Retinal pigment epithelial cell (primary cell): Measurements from ENCODE around the gene SGMS1.

Experiments used
- DNase-seq: peaks from one replicate; pipeline ENCODE4 v3.0.0-alpha.2; 2010; ENCODE audit warnings: low read depth
- H3K4me3 ChIP-seq: 2 replicates; pipeline ENCODE4 v1.5.1; 2011; ENCODE audit warnings: mild to moderate bottlenecking, low read length, control low read depth, moderate library complexity
- TF ChIP-seq, protein P1 (sequence below): conservative IDR thresholded peaks from 2 replicates; pipeline ENCODE4 v1.5.1; 2011; ENCODE audit warnings: low read depth, low read length, control low read depth, inconsistent platforms

SGMS1 gene

DNA sequence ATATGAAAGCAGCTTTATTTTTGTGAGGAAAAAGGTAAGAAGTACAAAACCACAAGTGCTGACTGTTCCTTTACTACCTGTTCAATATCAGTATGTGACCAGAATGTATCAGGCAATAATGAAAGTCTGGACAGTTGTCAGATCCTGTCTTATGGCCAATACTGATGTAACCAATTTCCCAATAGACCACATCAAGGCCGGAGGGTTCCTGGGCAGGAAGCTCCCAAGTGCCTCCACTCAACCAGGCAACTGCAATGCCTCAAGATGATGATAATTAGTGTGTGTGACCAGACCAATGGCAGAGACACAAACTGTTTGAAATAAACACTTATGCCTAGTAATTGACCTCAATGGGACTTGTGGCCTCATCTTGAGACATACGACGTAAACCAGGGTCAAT, 223.1 kb downstream of the SGMS1 start:
- no peak overlapping the region for H3K4me3 ChIP-seq
- DNase-seq = no peak
- TF ChIP-seq, protein P1, sequence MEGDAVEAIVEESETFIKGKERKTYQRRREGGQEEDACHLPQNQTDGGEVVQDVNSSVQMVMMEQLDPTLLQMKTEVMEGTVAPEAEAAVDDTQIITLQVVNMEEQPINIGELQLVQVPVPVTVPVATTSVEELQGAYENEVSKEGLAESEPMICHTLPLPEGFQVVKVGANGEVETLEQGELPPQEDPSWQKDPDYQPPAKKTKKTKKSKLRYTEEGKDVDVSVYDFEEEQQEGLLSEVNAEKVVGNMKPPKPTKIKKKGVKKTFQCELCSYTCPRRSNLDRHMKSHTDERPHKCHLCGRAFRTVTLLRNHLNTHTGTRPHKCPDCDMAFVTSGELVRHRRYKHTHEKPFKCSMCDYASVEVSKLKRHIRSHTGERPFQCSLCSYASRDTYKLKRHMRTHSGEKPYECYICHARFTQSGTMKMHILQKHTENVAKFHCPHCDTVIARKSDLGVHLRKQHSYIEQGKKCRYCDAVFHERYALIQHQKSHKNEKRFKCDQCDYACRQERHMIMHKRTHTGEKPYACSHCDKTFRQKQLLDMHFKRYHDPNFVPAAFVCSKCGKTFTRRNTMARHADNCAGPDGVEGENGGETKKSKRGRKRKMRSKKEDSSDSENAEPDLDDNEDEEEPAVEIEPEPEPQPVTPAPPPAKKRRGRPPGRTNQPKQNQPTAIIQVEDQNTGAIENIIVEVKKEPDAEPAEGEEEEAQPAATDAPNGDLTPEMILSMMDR = no peak

DNA sequence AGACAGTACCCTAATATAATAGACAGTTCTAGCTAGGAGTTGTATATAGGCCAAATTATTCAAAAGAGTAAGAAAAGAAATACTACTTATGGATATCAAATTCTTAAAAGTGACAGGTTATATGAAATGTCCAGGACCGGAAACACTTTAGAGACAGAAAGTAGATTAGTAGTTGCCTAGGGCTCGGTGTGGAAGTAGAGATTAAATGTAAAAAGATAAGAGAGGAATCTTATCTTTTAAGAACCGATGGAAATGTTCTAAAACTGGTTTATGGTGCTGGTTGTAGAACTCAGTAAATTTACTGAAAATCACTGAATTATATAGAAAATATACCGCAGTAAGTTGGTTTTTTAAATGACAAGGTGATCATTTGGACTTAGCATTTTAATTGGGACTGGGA, 224.9 kb downstream of the SGMS1 start:
- DNase-seq = no peak
- TF ChIP-seq, protein P1 = no peak
- no peak overlapping the region for H3K4me3 ChIP-seq

DNA sequence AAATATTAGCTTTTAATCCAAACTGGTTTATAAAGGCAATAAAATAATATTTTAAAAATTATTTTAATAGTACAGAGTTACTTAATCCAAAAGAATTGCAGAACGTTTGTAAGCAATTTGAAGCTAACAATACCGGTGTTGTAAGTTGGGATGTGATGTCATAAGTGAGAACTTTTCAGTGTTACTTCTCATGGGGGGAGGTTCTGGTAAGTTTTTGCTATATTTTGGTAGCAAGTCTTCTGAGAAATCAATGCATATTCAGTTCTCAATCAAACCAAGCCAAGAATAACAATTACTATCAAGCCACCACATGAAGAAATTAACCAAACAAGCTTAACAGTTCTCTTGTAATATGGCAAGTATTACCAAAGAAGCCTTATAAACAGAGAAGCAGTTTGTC, 225.4 kb downstream of the SGMS1 start:
- no peak for DNase-seq
- H3K4me3 ChIP-seq = no peak overlapping the region
- TF ChIP-seq, protein P1 = no peak

DNA sequence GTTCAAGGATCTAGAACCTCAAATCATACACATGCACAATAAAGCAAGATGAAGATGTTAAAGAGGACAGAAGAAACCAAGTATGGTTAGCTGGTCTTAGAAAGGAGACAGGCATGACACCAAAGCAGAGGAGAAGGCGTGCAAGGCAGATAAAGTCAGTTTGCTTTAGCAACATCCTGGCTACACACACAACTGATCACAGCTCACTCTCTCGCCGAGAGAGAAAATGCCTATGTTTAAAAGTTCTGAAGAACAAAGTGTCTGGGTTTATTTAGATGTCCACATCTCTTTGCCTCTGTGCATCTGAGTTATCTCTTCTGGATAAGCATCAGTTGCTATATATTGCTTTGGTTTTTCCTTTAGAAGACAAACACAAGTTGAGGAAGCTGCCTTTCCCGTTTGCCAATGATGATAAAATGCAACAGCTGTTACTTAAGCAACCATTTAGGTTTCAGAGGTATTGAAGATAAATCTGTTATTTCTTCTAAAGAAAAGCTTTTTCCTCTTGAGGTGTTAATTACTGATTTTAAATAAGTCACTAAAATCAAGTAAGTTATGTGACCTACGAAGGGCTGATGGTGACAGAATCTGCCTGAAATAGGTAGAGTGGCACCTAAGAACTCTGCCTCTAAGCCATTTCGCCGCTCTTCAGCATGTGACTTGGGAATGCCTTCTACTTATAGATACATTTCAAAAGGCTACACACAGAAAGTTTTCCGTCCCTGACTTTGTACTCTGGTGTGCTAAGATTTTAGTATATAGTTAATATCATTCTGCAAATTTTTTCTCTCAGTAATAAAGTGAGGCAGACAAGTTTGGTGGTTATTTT, 226.2 kb downstream of the SGMS1 start:
- TF ChIP-seq, protein P1 = no peak
- H3K4me3 ChIP-seq = no peak overlapping the region
- no peak for DNase-seq

DNA sequence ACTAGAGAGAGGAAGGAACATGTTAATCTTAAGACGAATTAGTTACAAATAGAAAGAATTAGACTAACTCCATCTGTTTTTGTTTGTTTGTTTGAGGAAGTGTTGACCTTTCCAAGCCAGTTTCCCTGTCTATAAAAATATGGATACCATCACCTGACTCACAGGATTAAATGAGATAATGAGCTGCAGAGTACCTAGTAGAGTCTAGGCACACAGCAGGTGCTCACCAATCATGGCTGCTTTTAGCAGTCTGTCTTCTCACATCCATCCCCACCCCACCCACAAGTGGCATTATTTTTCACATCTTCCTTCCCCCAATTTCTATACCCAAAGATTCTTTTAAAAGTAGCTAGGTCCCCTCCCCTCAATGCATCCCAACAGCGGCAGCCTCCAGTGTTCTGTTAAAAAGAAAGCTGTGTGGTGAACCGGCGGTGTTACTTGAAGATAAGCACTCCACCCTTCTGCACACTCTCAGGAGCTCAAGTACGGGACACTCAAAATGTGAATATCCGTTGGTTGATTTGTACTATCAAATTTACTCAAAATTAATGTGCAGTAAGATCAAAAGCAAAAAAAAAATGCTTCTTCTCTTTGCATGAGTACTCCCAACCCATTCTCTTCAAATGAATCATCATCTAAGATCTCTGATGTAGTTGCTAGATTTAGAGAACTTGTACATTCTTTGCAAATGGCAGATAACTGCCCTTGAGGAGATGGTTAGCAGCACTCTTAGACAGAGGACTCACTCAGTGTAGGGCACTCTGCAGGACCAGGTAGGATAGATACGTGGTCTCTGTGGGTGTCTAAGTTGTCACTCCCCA, 227.1 kb downstream of the SGMS1 start:
- no peak for DNase-seq
- TF ChIP-seq, protein P1 = no peak
- H3K4me3 ChIP-seq = no peak overlapping the region

DNA sequence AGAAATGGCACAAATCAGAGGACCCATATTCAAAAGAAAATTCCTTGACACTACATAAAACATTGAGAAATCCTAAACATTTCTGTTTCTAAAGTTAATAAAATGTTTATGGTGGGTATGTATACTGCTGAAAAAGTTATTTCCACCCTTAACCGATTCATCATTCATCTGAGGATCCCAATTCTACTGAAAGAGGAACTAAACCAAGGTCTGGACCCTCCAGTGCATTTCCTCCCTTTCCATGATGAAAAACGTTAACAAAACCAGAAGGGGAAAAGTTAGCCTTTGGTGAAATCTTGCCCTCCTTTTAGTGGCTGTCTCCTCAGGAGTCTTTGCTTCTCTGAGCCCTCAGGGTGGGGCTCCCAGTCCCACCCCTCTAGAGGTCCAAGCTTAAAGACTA, 227.9 kb downstream of the SGMS1 start:
- DNase-seq = no peak
- TF ChIP-seq, protein P1 = no peak
- H3K4me3 ChIP-seq = no peak overlapping the region

DNA sequence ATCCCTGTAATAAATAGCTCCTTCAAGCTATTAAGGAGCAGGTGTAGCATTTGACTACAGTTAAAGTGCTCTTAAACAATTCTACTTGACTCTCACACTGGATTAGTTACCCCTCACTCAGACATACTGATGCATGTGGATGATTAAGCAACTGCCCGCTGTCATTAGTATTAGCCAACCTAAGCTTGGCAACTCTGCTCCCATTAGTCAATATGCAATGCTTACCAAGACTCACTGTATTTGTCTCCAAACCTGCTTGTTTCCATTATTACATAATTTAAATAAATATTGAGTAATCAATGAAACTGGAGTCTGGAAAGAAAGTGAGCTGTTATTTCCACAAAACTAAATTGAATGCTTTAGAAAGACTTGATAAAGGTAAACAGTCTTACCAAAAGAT, 228.5 kb downstream of the SGMS1 start:
- no peak for DNase-seq

More for the DNA sequence above, 228.5 kb downstream of the SGMS1 start:
- no peak overlapping the region for H3K4me3 ChIP-seq
- TF ChIP-seq, protein P1 = no peak
